ENCODE data around the gene PPP1R12A.
"Not testable (repeated sequence)": the region's sequence is repeated elsewhere in the genome, so short reads cannot be mapped to it uniquely, and the experiment has no call there.

Gene PPP1R12A

DNA sequence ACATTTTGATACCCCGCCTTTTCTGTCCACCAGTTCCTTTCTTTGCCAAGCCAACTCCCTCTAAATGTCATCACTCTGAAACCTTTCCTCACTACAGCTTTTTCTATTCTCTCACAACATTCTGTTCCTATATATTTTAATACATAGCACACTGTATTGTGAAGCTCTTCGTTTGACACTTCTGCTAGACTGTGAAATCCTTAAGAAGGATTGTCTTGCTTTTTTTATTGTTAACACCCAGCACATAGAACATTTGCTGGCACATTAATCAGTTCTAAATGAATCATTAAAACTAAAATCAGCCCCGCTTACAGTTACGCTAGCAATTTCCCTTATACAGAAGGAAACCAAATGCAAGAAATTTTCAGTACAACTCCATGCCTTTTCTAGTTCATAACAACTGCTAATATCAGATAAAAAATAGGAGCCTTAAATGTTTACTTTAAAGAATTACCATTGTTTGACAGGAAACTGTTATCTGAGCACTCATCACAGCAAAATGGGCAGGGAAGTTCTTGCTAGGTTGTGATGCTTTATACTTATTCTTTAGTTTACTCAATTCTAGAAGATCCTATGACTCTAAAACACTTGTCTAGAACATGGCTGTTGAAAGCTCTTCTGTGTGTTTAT lies 93.5 kb downstream of the PPP1R12A start:
- DNase-seq = no peak

DNA sequence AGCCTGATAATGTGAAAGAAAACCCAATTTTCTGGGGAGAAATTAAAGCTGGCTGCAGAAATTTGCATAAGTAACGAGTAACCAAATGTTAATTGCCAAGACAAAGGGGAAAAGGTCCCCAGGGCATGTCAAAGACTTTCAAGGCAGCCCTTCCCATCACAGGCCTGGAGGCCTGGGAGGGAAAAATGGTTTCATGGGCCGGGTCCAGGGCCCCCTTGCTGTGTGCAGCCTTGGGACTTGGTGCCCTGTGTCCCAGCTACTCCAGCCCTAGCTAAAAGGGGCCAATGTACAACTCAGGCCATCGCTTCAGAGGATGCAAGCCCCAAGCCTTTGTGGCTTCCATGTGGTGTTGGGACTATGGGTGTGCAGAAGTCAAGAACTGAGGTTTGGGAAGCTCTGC lies 96.5 kb downstream of the PPP1R12A start:
- no peak for DNase-seq

DNA sequence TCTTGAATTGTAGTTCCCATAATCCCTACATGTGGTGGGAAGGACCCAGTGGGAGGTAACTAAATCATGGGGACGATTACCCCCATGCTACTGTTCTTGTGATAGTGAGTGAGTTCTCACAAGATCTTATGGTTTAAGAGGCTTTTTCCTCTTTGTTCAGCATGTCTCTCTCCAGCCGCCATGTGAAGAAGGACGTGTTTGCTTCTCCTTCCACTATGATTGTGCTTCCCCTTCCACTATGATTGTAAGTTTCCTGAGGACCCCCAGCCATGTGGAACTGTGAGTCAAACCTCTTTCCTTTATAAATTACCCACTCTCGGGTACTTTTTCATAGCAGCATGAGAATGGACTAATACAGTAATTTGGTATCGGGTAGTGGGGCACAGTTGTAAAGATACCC lies 97.3 kb downstream of the PPP1R12A start:
- no peak for DNase-seq

DNA sequence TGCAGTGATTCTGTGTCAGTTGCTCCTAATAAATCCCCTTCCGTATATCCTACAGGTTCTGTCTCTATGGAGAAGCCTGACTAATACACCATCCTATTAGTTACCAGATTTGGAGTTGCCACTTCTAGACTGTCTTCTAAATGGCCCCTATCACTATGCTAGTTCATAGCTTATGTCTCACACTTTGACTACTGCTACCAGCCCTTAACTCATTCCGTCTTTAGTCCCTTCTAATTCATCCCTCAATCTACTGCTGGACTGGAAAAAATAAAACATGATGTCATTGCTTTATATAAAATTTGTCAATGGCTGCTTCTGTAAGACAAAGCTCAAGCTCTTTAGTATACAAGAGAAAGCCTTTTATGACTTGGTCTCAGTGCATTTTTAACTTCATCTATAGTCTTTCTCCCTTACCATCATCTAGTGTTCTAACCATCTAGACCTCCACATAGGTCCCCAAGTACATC lies 99.5 kb downstream of the PPP1R12A start:
- DNase-seq = no peak

DNA sequence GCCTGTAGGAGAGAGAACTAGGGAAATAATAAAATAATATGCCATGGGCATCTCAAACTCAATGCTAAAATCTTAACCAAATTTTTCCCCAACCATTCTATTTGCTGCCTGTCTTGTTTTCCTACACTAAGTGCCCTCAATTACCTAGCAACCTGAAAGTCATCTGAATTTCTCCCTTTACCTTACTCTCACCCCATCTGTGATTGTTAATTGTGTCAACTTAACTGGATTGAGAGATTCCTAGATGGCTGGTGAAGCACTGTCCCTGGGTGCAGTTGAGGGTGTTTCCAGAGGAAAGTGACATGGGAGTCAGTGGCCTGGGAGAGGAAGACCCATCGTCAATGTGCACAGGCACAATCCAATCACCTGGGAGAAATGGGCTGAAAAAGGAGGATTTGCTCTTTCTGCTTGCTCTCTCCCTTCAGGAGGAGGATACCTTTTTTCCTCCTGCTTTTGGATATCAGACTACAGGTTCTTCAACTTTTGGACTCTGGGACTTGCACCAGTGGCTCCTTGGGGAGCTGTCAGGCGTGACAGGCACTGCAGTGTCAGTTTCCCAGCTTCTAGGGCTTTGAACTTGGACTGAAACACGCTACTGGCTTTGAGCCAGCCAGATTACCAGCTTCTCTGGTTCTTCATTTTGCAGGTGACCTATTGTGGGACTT lies 100.1 kb downstream of the PPP1R12A start:
- DNase-seq = peak; percentile 6 to 16

DNA sequence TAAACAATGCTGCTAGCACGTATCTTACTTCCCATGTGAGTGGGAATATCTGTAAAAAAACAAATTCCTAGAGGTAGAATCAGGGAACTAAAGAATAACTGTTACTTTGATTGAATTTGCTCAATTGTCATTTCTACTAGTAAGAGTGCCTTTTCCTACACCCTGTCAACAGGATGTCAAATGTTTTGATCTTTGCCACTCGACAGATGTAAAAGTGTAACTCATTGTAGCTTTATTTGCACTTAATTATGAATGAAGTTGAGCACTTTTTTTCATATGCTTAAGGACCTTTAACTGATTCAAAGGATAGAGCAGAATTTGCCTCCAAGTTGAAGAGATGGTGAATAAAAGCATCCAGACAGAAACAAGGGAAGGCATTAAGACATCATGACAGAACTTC lies 104.5 kb downstream of the PPP1R12A start:
- DNase-seq = no peak

DNA sequence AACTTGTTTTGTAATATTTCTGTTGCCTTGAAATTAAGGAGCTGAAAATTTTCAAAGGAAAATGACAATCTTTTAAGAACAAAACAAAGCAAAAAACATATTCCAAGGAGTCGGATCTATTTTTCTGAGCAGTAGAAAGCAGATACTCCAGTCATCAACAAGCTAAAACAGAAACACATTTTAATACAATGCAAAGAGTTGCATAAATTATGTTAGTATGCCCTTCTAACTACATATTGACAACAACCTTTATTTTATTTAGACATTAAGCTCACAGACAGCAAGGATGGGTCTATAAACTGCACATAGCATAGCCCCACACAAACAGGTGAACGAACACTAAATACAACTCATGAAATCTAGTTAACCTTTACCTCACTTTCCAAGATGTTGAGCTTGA lies 106.0 kb downstream of the PPP1R12A start:
- no peak for DNase-seq

DNA sequence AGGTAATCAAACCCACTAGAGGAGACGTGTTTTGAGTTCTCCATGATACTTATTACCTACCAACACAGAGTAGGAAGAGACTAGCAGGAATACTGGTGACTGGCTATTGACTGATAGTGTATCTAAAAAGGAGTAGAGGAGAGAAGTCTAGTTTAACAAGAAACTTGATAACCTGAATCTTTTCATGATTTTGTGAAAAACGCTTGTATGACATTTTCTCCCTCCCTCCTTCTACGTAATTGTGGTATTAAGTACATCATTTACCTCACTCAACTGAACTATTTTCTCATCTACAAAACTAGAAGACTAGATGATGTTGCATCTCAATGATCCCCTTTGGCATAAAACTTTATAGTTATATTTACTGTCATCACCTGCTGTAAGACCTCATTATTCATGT lies 107.4 kb downstream of the PPP1R12A start:
- no peak for DNase-seq

DNA sequence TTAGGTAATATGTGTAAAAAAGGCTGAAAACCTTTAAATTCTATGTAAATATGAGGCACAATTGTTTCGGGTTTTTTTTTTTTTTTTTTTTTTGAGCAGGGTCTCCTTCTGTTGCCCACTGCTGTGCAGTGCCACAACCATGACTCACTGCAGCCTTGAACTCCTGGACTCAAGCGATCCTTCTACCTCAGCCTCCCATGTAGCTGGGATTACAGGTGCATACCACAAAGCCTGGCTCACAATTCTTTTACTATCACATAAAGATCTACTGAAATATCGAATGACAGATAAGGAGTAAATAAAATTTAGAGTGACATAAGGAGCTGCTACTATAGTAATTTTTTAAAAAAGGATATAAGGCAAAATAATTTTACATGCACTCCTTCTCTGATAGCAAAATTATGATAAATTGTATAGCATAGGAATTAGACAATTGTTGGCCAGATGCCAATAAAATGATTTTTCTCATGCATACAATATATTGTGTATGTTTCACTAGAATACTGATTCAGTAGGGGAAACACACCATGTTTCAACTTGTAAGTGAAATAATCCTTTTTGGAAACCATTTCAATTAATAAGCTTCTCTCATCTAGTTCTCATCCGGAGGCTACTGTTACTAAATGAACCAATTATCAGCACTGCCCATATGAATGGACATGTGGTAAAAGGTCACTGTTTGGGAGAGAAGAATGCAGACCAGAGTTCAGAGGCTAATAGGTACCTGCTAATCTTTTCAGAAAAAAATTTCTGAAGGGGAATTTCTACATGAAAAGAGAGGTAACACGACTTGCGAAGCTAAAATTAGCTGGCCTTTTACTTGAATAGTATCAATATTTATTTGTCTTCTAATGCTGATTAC lies 108.4 kb downstream of the PPP1R12A start:
- DNase-seq = no peak

DNA sequence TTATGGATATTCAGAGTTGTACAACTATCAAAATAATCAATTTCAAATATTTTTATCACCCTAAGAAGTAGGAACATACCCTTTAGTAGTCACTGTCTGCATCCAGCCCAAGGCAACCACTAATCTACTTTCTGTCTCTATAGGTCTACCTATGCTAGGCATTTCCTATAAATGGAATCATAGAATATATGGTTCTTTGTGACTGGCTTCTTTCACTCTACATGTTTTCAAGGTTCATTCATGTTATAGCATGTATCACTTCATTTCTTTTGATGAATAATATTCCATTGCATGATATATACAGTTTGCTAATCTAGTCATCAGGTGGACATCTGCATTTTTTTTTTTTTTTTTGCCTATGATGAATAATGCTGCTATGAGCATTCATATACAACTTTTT lies 112.4 kb downstream of the PPP1R12A start:
- no peak for DNase-seq

DNA sequence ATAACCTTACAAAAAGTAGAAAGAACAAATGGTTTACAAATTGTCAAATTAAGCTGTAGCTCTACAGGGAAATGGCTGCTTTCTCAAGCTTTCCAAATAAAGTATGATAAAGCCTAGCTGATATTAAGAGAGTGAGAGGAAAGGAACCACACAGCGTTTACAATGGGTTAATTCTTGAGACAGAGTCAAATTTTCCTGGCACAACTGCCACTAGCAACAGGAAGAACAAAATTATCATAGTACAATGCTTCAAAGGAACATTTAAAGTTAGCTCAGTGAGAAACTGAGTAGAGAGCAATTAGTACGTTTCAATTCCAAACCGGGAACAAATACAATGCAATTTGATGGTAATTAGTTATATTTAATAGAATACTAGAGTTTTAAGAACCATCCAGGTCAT lies 116.0 kb downstream of the PPP1R12A start:
- no peak for DNase-seq

DNA sequence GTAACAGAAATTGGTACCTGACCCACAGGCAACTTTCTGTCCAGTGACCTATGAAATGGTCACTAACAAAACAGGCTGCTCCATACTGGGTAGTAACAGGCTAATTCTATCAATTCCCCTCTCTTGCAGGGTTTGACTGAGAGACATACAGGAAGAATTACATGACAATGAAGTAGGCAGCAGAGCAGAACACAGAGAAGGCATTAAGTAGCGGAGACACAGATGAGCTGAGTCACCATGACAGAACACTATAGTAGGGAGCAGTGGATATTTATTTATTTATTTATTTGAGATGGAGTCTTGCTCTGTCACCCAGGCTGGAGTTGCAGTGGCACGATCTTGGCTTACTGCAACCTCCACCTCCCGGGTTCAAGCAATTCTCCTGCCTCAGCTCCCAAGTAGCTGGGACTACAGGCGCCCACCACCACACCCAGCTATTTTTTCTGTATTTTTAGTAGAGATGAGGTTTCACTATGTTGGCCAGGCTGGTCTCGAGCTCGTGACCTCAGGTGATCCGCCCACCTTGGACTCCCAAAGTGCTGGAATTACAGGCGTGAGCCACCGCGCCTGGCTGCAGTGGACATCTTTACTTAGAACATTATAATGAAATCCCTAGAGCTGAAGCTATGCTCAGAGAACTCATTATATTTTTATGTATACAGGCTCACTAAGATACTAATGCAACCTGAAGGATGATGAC lies 150.4 kb downstream of the PPP1R12A start:
- not testable (repeated sequence) for DNase-seq

DNA sequence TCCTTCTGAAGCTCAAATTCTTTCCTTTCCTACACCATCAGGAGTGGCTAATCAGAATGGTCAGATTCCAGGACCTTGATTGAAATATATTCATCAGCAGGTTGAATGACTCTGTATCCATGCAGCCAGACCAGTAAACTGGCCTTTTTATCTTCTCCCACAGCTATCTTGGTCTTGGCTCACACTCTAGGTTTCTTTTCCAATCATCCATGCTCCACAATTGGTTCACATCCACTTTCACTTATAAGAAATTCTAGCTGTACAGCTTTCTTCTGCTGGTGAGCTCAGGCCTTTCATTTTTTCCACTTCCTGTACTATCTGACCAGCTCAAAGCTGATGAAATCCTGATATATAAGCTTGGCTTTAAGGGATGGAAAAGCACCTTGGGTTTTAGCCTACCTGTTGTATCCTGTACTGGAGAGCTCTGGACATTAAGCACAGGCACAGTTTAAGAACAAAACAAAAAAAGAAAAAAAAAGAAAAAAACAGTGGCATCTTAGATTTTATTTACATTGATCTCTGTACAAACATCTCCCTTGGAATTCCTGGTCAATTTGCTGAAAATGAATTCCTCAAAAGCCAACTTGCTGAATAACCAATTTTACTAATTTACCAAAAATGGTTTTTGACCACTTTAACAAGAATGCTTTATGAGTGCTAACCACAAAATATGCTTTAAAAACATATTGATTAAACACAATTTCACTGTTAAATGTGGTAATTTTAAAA lies 152.6 kb downstream of the PPP1R12A start:
- no peak for DNase-seq

DNA sequence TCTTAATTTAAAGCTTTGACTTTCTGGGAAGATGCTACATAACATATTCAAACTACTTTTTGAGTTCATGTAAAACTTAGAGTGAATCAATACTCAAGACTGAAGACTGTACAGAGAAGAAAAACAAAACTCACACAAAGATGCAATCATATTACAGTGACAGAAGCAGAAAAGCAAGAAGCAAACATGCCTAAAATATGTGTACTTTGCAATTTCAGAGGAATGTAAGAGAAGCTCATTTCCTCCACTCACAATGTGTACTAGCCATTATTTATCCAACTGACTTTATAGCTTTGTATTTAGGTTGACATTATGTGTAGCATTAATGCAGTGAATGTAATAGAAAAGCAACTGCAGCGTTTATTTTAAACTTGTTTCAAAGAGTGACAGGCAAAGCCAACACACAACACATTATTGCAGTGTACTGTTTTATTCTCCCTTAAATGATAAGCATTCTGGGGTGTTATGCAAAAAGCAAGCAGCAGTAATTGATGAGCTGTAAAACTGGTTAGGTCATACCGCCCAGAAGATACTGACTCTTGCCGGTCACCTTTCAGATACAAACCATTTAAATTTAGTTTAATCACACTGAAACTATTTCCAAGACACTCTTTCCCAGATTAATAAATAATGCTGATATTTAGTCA lies 156.0 kb downstream of the PPP1R12A start:
- DNase-seq = no peak

DNA sequence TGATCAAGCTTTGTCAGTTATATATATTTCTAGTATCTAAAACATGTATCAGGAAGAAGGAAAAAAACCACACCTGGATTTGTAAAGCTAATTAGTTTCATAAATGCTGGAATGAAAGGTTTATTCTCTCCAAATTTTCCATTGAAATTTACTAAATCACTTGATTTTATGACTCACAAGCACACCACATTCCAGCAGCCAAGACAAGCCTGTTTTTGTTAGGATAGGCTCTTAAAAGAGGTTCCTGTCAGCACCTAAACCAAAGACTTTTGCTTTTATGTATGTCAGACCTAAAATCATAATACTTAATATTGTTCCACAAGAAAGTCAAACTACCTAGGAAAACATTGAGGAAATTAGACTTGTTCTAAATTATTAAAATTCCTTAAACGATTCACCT lies 158.8 kb downstream of the PPP1R12A start:
- no peak for DNase-seq

DNA sequence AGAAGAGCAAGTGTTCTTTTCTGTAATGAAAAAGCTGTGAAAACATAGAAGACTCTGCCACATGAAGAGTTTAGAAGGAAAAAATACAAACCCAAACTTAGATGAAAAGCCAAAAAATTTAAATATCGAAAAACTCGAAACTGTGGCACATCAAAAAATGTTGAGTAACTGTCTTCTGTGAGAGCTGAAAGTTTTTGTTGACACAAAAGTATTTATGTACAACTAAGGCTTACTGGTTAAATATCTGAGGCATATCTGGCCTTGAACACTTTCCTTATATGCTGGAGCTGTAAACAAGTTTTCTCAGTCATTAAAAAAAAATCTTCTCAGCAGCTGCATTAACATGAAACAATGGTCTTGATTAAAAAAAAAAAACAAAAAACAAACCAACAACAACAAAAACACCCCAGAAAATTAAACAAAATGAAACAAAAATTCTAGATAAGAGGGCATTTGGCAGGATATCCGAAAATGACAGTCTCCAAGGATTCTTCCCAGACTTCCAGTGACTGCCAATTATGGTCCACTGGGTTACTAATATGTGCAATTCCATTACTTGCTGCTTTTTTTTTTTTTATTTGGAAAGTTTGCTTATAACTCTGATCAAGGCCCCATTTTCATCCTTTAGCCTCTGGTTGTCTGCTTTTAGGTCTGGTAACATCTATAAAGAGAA lies 159.4 kb downstream of the PPP1R12A start:
- no peak for DNase-seq

DNA sequence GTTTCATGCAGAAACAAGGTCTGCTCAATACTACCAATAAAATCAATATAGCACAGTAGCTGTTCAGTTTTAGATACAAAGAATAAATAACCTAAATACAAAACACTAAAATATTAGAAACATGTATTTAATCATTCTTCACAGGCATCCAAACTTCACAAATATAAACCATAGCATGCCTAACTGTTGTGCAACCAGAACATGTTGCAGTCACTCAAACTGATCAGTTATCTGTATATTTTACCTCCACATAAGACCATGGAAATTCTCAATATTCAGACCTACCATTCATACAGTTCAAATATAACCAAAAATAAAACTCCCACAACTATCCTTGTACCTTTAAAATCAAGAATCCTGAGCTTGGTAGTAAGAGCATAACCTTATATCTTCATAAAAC lies 161.0 kb downstream of the PPP1R12A start:
- DNase-seq = no peak

DNA sequence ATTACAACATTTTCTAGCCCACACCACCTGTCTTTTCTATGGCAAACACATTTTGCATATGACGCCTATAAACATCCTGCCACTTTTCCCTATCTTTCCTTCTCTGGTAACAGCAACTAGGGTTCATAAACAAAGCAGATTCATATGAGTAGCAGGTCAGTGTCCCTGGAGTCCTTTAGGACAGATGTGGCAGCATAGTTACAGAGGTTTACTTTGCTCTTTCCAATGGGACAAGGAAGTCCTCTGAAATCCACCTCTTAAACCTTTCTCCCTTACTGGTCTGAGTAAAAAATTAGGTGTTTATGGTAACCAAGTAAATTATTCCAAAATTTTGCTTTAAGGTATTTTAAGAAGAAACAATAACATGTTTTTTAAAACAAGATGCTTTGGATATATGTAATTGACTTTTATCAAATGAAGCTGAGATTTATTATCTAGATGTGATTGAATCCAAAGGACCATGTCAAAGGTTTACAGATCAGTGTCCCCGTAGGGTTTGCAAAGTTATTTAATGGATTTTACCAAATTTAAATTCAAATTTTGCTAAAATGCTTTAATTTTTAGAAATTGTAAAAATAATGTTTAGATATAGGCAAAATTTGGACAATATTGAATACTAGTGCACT lies 164.9 kb downstream of the PPP1R12A start:
- DNase-seq = no peak

DNA sequence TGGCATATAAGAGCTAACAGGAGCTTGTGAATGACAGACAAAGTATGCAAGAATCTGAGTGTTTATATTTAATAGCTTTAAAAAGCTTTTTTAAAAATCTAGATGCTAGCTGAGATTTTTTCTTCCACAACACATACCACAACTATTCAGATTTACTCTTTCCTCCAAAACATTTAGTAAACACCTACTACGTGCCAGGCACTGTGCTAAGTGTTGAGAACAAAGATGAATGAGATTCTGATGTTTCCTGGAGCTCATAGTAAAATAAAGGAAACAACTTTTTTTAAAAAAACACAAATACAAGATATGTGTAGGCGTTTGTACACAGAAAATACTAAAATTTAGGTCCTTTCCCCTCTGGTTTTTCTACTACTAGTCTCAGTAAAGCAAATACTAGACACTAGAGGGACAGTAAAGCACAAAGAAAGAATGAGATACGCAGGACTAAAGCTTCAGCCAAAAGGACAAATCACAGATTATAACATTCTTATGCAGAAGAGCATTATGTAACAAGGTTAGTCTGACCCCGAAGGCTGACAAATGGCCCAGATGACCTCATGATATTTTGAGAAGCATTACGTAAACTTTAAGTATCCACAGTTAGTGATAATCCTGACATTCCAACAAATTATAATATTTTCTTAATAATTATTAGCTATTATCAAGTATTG lies 165.6 kb downstream of the PPP1R12A start:
- DNase-seq = no peak

DNA sequence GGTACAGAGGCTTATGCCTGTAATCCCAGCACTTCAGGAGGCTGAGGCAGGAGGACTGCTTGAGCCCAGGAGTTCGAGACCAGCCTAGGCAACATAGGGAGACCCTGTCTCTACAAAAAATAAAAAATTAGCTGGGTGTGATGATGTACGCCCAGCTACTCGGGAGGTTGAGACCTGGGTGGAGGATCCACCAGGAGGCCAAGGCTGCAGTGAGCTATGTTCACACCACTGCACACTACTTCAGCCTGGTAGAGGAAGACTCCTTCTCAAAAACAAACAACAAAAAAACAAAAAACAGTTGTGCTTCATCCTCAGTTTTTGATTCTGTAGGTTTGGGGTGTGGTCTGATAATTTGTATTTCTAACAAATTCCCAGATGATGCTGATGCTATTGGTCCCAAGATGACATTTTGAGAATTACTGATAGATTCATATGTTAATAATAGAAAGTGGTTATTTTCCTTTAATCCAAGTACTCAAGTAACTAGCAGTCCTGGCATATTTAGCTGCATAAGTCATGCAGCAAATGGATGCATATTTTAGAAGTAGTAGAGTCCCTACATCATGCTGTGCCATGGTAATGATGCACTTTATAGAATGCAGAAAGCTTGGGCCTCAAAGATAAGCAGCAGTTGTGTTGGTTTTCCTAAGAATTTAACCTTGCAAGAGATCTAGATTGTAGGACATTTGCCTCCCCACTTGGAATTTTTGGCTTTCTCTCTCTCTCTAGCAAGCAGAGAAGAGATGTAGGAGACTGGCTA lies 168.0 kb downstream of the PPP1R12A start:
- no peak for DNase-seq

Measured in NCI-H187 (cell line).